ENCODE results near the gene KIF1B.

DNA sequence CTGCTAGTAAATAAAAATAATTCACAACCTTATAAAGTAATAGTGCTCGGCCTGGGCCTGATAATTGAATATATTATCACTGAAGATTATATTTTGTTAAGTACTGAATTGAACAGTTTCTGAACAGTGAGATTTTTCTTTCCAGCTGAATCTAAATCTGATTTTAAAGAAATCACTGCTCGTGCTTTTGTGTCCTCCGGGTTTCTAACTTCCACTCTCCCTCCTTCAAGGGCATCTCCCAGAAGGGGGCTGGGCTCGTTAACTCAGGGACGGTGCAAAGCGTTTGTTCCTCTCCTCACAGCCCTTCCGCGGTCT is 823 bp upstream of the KIF1B start:
- TF ChIP-seq, protein P1, sequence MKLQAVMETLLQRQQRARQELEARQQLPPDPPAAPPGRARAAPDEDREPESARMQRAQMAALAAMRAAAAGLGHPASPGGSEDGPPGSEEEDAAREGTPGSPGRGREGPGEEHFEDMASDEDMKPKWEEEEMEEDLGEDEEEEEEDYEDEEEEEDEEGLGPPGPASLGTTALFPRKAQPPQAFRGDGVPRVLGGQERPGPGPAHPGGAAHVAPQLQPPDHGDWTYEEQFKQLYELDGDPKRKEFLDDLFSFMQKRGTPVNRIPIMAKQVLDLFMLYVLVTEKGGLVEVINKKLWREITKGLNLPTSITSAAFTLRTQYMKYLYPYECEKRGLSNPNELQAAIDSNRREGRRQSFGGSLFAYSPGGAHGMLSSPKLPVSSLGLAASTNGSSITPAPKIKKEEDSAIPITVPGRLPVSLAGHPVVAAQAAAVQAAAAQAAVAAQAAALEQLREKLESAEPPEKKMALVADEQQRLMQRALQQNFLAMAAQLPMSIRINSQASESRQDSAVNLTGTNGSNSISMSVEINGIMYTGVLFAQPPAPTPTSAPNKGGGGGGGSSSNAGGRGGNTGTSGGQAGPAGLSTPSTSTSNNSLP (IDR thresholded peaks at IDR 0.05; ENCODE audit: borderline replicate concordance, low read depth, low read length): no peak
- TF ChIP-seq ATF7 (IDR thresholded peaks at IDR 0.05): no peak
- no peak for TF ChIP-seq ELF1 (tag; IDR thresholded peaks at IDR 0.05)
- no peak for TF ChIP-seq U2AF2 (optimal IDR thresholded peaks at IDR 0.05; ENCODE audit: low read depth, low read length)
- no peak for TF ChIP-seq ETS2 (tag; IDR thresholded peaks at IDR 0.05; ENCODE audit: borderline replicate concordance, poor library complexity, severe bottlenecking)
- no peak for TF ChIP-seq POLR2AphosphoS5 (IDR thresholded peaks at IDR 0.05; ENCODE audit: control insufficient read depth, insufficient read depth, low read depth, low read length)
- TF ChIP-seq ZC3H4 (CRISPR knock-in tag; IDR thresholded peaks at IDR 0.05; ENCODE audit: borderline replicate concordance): no peak
- TF ChIP-seq, protein P2, sequence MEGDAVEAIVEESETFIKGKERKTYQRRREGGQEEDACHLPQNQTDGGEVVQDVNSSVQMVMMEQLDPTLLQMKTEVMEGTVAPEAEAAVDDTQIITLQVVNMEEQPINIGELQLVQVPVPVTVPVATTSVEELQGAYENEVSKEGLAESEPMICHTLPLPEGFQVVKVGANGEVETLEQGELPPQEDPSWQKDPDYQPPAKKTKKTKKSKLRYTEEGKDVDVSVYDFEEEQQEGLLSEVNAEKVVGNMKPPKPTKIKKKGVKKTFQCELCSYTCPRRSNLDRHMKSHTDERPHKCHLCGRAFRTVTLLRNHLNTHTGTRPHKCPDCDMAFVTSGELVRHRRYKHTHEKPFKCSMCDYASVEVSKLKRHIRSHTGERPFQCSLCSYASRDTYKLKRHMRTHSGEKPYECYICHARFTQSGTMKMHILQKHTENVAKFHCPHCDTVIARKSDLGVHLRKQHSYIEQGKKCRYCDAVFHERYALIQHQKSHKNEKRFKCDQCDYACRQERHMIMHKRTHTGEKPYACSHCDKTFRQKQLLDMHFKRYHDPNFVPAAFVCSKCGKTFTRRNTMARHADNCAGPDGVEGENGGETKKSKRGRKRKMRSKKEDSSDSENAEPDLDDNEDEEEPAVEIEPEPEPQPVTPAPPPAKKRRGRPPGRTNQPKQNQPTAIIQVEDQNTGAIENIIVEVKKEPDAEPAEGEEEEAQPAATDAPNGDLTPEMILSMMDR (IDR thresholded peaks at IDR 0.05 in 2 of 3, conservative IDR thresholded peaks at IDR 0.05 in 1 of 3; ENCODE audit: insufficient read depth in 2 of 3, low read depth in 1 of 3, low read length in 3 of 3): no peak
- no peak for TF ChIP-seq RBM14 (IDR thresholded peaks at IDR 0.05; ENCODE audit: borderline replicate concordance, insufficient read depth, low read depth, low read length)
- no peak for TF ChIP-seq RBFOX2 (IDR thresholded peaks at IDR 0.05; ENCODE audit: low read depth, low read length)
- no peak for TF ChIP-seq MEF2D (tag; conservative IDR thresholded peaks at IDR 0.05; ENCODE audit: low read depth)
- no peak for TF ChIP-seq RAD21 (CRISPR knock-in tag; conservative IDR thresholded peaks at IDR 0.05 in 1 of 2, IDR thresholded peaks at IDR 0.05 in 1 of 2)
- no peak for TF ChIP-seq NFYB (IDR thresholded peaks at IDR 0.05; ENCODE audit: extremely low read depth, insufficient read length)
- no peak for TF ChIP-seq HDAC1 (IDR thresholded peaks at IDR 0.05)
